Astrocyte of the hippocampus (primary cell): Measurements from ENCODE around the gene GSTM2.
"Not testable (repeated sequence)": the region's sequence is repeated elsewhere in the genome, so short reads cannot be mapped to it uniquely, and the experiment has no call there.

ENCODE experiments used
- DNase-seq: peaks from one replicate; pipeline ENCODE4 v3.0.0; 2011; ENCODE audit warnings: low read depth, low spot score

Gene GSTM2

GRCh38 chr1:109643385-109644230 is 24.2 kb upstream of the GSTM2 start:
- DNase-seq: peak; percentile 87

- no peak for DNase-seq
These were observed 23.2 kb upstream of the GSTM2 start for GRCh38 chr1:109644670-109645069.

- no peak for DNase-seq
These were observed 18.4 kb upstream of the GSTM2 start for GRCh38 chr1:109649491-109649914.

- DNase-seq: no peak
These were observed 17.2 kb upstream of the GSTM2 start for GRCh38 chr1:109650609-109651008.

GRCh38 chr1:109652402-109652801 is 15.5 kb upstream of the GSTM2 start:
- no peak for DNase-seq

- no peak for DNase-seq
These were observed 14.6 kb upstream of the GSTM2 start for GRCh38 chr1:109653306-109653705.

- DNase-seq: no peak
These were observed 13.3 kb upstream of the GSTM2 start for GRCh38 chr1:109654519-109654918.

- peak; percentile 84 for DNase-seq
These were observed 12.0 kb upstream of the GSTM2 start, which contains the start of gene GSTM4 for GRCh38 chr1:109655615-109656519. Gene GSTM4, plus strand, starts transcription at chr1:109656099. Its CDS starts 291 bp downstream, at chr1:109656390.

GRCh38 chr1:109657395-109657794 is 10.5 kb upstream of the GSTM2 start:
- DNase-seq: no peak

- DNase-seq: no peak
These were observed 9.9 kb upstream of the GSTM2 start for GRCh38 chr1:109657970-109658369.

- no peak for DNase-seq
These were observed 9.3 kb upstream of the GSTM2 start for GRCh38 chr1:109658533-109659042.

GRCh38 chr1:109659145-109659544 is 8.7 kb upstream of the GSTM2 start:
- peak; percentile 71 for DNase-seq

GRCh38 chr1:109659997-109660690 is 7.7 kb upstream of the GSTM2 start:
- DNase-seq: peak; percentile 55

GRCh38 chr1:109660691-109661026 is 7.2 kb upstream of the GSTM2 start:
- not testable (repeated sequence) for DNase-seq

- no peak for DNase-seq
These were observed 6.5 kb upstream of the GSTM2 start for GRCh38 chr1:109661391-109661790.

GRCh38 chr1:109664671-109665070 is 3.2 kb upstream of the GSTM2 start:
- DNase-seq: no peak

GRCh38 chr1:109668123-109668775 is 392 bp downstream of the GSTM2 start:
- DNase-seq: no peak

- no peak for DNase-seq
These were observed 1.5 kb downstream of the GSTM2 start for GRCh38 chr1:109669246-109669948.

GRCh38 chr1:109669949-109670302 is 2.1 kb downstream of the GSTM2 start:
- DNase-seq: not testable (repeated sequence)

- DNase-seq: no peak
These were observed 3.2 kb downstream of the GSTM2 start for GRCh38 chr1:109671067-109671466.

GRCh38 chr1:109673861-109674260 is 6.0 kb downstream of the GSTM2 start:
- DNase-seq: not testable (repeated sequence)
